ENCODE data around the gene TXNRD3. TPM values are rescaled to one million over a fixed set of nuclear protein-coding genes. Genes with fewer than 3 reads are reported as not detected.

The TXNRD3 gene
- total RNA-seq, 1 donor from 2014 or later, result 12.2 TPM

DNA sequence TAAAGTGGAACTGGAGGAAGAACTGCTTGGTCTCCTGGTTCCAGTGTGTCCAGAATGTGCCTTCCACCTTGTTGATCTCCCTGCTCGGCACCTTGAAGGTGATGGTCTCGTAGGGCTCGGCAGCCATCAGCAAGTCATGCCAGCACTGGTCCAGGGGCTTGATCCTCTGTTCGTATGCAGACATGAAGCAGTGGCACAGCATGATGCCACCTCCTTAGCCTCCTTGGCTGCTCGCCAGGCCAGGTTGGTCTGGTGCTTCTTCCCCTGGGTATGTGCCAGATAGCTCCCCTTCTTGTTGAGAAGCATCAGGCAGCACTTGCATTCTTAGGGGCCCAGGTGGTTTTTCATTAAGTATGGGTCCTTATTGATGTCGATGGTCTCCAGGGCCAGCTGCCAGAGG lies 17.8 kb upstream of the TXNRD3 start:
- DNase-seq (ENCODE audit: low spot score), result peak; percentile 85

DNA sequence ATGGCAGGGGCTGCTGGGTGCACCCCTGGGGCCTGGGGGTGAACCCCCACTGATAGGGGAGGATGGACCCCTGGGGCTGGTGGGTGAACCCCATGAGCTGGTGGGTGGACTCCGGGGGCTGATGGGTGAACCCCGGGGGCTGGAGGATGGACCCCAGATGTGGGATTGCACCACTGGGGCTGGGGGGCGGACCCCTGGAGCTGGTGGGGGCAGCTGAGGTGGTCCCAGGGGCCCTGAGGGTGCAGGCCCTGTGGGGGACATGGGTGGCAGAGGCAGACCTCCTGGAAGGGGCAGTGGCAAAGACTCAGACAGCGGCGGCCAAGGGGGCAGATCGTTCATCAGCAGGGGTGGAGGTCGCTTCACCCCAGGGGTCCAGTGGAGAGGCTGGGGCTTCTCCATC lies 17.4 kb upstream of the TXNRD3 start:
- peak; percentile 81 for DNase-seq (ENCODE audit: low spot score)

DNA sequence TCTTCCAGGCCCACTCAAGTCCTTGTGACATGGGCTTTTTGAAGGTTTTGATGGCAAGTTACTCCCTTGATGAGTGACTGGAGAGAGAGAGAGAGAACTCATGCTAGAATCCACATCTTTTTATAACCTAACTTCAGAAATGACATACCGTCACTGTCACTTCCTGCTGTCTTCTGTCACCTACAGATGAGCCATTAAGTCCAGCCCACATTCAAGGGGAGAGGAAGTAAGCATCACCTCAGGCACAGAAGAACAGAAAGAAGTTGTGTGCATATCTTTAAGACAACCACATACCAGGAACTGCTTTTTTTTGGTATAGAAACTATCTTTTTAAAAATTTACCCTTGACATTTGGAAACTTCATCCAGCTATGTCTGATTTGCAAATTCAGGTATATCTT lies 16.6 kb upstream of the TXNRD3 start:
- DNase-seq (ENCODE audit: low spot score), result no peak

DNA sequence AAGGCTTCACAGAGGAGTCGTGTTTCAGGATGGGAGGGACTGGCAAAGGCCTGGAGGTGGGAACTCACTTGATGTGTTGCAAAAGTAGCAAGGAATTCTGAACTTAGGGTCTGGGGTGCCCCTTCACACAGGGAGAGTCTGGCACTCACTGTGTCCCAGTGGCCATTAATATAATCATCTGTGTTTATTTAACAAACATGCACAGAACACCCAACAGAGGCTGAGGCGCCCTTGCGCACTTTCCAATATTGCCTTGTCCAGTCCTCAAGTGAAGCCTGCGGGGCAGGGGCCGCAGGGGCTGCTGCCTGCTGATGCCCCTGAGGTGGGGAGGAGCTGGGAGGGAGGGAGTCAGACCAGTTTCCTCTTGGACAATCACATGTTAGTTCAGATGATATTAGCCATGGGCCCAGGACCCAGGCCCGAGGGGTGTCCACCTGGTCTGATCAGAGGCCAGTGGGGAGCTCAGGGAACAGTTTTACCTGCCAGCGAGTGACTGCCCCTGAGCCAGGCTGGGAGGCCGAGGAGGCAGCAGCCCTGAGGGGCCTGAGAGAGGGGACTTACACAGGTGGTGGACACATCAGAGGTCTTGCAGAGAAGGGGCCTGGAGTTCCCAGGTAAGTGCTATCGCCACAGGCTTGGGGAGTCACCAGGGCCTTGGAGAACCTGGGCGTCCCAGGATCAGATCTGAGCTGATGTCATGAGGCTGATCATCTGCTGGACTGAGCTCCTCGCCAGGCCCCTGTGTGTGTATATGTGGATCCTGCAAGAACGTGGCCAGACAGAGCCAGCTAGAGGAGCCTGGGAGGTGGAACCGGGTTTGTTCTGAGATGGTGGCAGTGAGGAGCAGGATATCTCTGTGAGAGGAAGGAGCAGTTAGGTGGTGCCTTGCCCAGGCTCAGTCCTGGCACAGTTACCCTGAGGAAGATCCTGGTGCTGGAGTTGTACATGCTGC lies 13.8 kb upstream of the TXNRD3 start:
- peak; percentile 84 for DNase-seq (ENCODE audit: low spot score)

DNA sequence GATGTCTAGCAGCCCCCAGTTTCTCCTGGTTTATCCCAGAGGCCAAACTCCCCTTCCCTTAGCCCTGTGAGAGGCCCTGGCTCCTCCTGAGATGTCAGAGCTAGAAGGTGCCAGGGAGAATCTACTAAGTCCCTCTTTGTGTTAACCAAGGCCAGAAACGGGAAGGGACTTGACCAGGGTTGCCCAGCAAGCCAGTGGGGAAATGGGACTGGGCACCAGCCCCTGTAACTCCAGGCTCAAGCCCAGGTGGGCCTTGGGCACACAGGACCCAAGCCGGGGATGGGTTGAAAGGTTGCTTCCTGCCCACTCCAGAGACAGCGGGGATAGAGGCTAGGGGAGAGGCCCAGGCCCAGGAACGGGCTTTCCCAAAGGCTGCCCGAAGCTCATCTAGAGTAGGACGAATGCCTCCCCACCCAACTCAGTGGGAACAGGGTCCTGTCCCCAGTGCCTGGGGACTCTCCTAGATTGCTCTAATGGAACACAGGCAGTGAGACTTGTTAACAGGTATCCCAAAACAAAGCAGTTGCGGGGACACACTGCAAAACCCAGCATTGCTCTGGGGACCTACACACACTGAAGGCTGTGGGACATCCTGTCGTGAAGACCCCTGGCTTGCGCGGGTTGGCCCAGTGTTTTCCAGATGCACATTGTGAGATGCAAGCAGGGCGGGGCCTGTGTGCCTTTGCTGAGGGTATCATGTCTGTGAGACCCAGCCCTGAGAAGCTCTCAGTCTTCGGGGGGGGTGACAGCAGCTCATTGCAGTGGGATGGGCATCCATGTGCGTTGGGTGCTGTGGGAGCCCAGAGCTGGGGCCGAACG lies 12.9 kb upstream of the TXNRD3 start:
- DNase-seq (ENCODE audit: low spot score), result peak; percentile 76

DNA sequence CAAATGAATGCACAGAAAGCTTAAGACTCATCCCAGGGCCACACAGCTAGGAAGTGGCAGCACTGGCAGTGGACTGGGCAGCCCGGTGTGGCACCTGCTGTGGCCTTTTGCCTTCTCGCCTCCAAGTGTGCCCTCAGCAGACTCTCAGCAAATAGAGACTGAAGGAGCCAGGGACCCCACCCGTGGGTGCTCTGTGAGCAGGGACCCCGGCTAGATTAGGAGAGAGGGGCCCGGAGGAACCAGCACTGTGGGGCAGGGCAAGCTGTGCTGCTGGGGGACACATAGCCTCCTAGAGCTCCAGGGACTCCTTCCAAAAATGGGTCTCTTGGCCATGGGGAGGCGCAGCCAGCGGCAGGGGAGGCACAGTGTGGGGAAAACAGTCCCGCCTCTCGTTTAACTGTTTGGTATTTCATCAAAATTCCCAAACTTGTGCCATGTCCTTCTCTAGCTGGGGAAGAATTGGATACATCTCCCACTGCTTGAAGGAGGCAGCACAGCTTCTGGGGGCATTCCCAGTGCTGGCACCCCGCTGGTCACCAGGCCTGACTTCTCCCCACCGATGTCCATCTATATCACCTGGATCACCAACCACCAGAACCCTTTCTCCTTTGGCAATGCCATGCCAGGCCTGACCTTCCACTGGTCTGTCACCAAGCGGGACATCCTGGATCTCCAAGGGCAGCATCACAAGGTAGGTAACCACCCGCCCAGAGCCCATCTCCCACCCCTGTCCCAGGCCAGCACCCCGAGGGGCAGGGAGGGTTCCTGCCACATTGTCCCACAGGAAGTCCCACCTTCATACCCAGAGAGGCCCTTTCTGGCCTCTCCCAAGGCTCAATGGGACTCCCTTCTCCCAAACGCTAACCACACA lies 12.0 kb upstream of the TXNRD3 start:
- DNase-seq (ENCODE audit: low spot score), result peak; percentile 64

DNA sequence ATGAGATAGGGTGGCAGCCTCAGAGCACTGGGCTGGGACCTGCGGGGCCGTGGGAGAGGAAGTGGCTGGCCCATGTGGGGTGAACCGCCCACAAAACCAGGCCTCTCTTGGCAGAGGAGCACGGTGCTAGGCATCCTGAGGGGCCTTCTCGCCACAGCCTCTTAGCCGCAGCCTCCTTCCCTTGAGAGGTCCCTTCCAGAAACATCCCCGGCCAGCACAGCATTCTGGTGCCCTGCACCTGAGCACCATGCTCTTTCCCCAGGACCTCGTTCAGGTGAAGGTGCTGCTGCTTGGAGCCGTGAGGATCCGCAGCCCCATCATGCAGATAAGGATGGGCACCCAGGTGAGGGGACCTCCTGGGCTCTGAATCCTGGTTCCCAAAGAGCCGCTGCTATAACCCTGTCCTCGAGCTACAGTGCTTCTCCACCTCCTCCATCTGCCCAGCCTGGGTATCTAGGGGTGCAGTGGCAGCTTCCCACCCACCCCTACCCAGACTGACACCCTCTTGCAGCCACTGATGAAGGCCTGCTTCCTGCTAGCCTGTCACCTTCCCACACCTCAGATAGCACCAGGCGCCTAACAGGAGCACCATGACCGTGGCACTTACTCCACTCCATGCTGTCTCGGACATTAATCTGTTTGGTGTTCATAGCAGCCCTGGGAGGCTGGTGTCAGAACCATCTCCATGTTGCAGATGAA lies 11.2 kb upstream of the TXNRD3 start:
- DNase-seq (ENCODE audit: low spot score), result no peak

DNA sequence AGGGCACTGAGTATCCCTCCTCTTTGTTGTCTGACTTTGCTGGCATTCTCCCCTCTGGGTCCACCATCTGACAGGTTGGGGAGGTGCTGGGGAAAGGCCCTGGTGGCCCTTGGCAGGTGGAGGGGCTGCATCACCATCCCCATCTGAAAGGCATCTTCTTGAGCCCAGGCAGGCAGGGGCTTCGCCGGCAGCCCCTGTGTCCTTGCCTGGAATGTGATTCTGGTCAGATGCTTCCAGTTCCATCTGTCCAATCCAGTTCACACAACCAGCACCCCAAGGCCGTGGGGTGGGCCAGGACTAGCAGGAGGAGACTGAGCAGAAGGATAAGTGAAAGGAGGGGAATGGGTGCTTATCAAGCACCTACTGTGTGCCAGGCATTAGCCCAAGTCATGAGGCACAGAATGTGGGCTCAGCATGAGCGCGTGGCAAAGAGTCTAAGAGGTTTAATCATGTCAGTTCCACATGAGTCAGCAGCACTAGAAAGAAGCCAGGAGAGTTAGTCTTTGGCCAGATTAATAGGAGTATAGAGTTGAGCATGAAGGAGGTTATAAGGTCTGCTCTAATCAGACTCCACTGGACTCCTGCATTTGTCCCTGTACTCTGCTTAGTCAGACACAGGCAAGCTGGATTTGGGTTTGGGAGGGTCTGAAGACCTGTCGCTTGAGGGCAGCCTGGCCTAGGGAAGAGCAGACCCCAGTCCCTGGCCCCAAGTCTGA lies 10.5 kb upstream of the TXNRD3 start:
- no peak for DNase-seq (ENCODE audit: low spot score)

DNA sequence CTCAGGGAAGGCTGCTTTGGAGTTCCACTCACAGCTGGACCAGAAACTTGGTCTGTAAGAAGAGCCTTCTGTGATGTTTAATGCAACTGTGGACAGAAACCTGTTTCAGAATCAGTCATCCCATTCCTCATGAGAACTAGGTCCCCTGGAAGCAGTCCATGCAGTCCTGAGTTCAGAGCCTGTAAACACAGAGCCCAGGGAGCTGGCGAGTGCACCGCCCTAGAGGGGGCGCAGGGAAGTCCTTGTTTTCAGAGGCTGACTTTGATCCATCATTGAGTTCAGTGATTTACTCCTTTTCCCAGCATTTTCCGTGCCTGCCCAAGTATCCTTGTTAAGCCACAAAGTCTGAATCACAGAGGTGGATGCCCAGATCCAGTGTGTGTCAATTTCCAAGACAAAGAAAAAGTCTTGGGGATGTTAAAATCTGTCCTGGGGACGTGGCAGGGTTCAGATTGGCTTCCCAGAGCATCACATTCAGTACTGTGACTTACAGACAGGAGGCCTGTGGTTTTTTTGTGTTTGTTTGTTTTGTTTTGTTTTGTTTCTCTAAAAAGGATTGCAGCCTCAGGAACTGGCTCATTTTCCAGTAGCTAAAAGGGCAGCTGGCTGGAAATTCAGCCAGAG lies 9.8 kb upstream of the TXNRD3 start:
- DNase-seq (ENCODE audit: low spot score), result no peak

DNA sequence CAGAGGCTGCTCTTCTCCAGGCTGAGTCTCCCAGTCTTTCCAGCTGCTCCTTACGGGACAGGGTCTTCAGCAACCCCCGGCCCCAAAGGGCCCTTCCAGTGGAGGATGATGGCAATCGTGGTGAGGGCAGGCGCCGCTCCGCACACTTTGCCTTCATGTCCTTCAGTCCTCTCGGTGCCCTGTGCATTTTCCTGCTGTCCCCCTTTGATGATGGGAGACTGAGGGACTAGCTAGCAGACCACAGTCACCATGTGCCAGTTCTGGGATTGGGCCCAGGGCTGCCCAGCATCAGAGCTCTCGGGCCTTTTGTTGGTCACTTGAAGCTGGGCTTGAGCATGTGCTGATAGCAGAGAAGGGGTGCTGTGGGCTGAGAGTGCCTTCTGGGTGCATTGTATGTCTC lies 8.8 kb upstream of the TXNRD3 start:
- DNase-seq (ENCODE audit: low spot score), result no peak

DNA sequence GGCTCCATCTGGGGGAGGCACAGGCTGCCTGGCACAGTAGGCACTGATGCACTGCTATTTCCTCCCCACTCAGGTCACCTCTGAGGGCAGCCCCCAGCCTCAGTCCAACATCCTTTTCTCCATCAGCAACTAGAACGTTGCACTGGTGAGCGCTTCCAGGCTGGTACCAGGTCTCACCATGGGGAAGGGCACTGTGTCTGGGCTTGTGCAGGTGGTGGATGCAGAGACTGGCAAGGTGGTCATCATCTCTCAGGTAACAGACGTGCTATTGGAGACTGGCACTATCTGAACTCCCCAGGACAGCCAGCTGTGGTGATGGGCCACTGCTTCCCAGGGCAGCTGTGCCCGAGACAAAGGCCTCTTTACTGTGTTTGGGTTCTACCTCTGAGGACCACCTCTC lies 8.3 kb upstream of the TXNRD3 start:
- no peak for DNase-seq (ENCODE audit: low spot score)

DNA sequence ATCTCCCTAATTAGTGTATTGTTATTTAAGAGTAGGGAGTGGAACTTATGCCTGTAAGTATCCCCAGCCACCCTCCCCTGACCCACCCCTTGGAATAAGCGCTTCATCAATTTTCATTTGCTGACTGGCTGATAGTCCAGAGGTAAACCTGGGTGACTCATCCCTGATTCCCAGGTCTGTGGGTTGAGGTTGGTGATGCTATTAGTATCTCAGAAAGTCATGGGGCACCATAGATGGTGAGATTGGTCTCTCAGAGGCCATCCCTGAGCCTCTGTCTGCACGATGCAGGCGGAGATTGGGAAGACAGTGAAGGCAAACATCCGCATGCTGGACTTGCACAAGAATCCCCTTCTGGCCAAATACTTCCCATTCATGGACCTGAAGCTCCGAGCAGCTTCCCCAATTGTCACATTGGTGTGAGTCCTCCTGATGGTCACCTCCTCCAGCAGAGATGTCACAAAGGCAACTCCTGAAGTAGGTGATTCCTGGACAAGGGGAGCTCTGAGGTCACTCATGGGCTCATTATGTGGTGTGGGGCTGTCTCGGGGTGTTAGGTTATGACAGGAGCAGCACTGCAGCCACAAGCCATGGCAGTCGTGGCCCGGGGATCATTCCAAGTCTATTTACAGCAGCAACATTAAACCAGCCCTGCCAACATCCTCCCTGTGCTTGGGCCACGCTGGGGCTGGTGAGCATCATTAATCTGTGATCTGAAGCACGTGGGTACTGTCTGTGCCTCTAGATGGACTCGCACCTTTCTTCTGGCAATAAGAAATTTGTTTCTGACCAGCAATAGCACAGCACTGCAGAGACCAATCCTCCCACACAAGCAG lies 6.8 kb upstream of the TXNRD3 start:
- DNase-seq (ENCODE audit: low spot score), result no peak

DNA sequence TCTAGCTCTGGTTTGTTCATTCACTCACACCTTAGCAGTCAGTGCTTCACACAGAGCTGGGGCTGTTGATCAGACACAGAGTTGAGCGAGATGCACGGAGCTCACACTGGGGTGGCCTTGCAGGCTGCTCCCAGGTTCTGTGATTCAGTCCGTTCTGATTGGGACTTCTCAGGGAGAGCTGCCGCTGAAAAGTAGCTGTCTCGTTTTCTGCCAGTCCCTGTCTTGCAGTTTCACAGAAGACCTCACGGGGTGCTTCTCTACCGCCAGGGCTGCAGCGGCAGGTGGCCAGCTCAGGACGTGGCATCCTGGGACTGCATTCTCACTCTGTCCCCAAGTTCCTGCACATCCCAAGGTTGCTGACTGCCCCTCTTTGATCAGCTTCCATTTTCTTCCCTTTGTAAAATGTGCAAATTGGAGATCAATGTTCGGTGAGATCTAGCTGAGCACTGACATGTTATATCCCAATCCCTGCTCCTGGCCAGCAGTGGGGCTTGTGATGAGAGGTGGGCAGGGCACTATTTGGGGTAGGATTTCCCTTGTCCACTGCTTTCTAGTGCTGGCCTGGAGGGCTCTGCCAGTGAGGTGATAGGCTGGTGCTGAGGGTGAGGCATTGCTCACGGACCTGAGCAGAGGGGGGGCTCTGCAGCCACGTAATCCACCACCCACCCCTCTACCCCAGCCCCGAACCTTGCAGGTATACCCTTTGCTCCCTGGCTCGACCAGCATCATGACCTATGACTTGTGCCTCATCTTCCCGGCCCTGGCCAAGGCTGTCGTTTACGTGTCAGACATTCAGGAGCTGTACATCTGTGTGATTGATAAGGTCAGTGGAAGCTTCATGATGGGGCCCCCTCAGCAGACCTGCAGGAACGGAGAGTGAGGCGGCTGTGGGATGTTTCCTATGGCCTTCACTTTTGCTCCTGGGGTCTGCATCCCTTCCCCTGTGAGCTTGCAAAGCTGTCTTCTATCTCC lies 5.3 kb upstream of the TXNRD3 start:
- DNase-seq (ENCODE audit: low spot score), result peak; percentile 77

DNA sequence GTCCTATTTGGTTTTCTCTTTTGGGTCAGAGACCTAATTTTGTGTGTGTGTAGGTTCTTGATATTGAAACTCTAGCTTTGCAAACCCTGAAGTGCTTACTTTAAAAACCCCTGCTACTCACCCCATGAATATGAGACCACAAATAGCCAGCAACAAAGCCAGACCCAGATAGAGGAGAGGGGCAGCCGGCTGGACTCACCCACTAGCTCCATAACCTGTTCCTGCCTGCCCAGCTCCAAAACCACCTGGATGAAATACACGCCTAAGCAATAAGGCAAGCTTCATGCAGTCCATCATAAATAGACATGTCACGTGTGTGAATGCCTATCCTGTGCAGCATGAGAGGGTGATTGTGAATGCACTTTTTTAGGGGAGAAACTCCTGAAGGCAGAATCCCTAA lies 3.7 kb upstream of the TXNRD3 start:
- DNase-seq (ENCODE audit: low spot score), result no peak

DNA sequence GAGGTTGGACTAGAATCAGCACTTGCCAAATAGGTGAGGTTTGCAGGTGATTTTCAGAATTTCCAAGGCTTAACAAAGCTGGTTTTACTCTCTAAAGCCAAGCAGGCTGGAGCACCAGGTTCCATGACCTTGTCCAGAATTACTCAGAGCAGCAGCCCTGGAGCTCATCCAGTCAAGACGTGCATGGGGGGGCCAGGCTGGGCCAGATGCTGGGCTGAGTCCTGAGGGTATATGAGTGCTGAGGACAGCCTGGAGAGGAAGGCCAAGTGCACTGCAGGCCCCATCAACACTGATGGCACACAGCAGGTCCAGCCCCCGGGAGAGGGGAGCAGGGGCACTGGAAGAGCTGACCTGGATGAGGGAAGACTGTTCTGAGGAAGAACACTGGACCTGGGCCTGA lies 3.0 kb upstream of the TXNRD3 start:
- no peak for DNase-seq (ENCODE audit: low spot score)

DNA sequence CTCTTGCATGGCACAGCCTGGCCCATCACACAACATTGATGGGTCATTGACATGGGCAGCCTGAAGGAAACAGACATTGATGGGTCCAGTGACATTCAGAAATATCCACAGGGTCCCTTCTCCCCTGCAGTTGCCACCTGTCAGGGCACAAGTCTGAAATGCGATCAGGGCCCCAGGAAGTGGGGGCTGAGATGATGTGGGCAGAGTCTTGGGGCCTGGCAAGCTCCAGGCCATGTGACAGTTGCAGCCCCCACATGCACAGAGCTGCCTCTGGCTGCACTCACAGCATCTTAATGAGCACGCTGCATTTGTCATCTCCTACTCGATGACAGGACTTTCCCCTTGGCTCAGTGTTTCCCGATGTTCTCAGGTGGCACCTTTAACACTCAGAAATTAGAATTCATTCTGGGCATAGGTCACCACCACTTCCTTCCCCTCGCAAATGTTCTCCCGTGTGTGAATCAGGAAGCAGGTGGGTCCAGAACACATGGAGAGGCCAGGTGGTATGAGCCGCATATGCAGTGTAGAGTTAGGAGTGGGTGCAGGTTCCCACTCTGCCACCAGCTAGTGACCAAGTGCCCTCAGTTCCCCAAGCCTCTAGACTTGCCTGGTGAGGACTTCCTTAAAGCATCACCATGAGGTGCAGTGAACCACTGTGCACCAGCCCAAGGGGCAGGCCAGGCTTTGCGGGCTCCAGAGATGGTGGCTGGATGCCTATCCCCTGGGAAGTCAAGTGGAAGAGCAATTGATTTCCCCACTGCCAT lies 1.6 kb upstream of the TXNRD3 start:
- DNase-seq (ENCODE audit: low spot score), result no peak

DNA sequence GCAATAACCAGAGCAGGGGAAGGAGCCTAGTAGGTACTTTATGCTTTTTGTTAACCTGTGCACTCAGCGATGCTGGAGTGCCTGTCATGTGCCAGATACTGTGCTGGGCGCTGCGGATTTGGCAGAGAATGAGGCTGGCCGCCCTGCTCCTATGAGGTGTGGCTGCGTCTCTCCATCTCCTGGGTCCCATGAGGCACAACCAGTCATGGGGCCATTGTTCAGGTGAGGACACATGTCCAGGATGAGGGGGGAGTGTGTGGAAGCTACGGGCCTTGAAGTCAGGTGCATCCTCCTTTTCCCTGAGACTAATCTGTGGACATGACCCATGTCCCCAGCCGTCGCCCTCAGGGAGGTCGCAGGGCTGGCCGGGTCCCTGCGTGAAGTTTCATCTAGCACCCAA lies 963 bp upstream of the TXNRD3 start:
- DNase-seq (ENCODE audit: low spot score), result no peak
